Raji (cell line): ENCODE data around the gene TOR3A.

Experiments
- POLR2A ChIP-seq: IDR thresholded peaks from 2 replicates; pipeline ENCODE4 v1.6.1; 2011; ENCODE audit warnings: low read depth, low read length, control low read depth; ENCODE audit not compliant: insufficient read depth

TOR3A gene

GRCh38 chr1:179081687-179082332 is at the start of gene TOR3A:
TOR3A (plus strand) TSS chr1:179082070; CDS start chr1:179082129, 59 bp downstream.
- TF ChIP-seq POLR2A: peak; percentile 91

DNA sequence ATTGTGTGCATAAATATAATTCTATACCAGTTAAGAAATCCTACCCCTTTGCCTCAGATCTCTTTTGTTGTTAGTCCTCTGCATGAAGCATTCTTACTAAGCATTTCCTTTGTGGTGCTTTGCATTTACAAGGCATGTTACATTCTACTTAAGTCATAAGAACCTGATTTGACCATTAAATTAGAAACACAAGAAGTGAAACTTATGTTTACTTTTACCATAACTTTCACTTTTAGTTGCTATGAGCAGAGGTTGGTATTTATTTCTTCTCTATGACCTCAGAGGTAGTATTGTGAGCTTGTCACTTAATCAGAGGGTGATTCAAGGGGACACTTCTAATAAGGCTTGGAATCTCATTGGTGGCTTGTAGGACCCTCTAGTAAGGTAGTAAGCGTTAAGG is 47.1 kb upstream of the TOR3A start:
- peak; percentile 21; the same call in 1 of the 2 replicates for TF ChIP-seq POLR2A

GRCh38 chr1:179036844-179037465 is 44.9 kb upstream of the TOR3A start:
- TF ChIP-seq POLR2A: no peak

DNA sequence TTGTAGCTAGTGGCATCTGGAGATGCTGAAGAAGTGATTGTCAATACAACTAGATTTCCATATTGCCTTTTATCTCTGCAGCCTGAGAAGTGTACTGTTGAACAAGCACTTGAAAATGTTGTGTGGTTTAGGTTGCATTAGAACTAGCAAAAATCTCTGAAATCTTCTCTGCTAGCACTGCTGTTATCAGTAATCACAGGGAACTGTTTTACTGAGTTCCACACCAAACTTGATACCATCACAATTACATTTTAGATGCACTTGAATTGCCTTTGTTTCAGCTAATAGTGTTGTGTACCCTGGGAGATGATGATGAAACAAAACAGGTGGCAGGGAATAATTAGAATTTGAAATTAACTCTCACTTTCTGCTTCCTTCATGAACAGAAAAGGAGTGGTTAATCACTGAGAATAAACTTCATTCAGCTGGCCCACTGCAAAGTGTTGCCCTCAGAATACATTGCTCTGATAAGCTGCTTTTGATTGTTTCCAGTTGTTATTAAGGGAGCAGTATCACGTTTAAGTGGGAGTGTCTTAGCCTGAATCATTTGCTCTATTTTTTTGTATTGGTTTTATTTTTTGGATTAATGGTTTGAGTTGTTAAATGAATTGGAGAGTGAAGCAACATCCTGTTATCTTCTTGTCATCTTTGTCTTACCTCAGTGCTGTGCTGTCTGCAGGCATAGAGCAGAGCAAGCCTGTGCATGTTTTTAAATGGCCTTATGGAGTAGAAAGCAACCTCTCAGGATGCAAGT is 43.2 kb upstream of the TOR3A start:
- TF ChIP-seq POLR2A: no peak

- TF ChIP-seq POLR2A: no peak
Measured at GRCh38 chr1:179042087-179042486, 39.8 kb upstream of the TOR3A start.

DNA sequence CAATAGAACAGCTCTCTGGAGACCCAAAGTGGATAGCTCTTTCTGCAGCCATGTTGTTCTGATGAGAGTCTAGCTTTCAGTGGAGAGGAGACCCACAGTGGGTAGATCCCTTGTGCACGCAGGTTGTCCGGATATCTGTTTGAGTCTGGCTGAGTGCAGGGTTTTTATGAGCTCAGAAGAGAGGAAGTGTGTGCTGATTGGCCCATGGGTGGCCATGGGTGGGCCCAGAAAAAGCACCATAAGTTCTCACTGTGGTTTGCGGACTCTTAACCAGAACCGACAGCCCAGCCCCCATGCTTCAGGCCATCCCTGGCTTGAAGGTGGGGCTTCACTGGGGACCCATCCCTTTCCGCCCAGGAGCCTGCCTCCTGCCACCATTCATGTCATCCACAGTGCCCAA is 39.2 kb upstream of the TOR3A start:
- TF ChIP-seq POLR2A: no peak

DNA sequence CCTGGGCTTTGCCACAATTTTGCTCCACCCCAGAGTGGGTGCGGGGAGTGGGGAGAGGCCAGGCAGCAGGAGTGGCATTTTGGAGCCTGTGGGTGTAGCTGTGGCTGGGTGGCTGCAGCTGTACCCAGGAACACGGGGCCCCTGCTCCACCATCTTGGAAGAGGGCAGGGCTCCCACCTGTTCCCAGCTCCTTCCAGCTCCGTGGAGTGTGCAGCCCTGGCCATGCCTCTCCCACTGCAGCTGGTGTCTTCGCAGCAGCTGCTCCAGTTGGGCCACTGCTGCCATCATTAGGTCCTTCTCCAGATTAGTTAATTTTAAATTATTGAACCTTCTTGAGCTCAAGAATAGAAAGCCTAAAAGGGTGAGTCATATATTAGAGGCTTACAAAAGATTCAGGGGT is 38.6 kb upstream of the TOR3A start:
- no peak for TF ChIP-seq POLR2A

- no peak for TF ChIP-seq POLR2A
Measured at GRCh38 chr1:179043907-179044306, 38.0 kb upstream of the TOR3A start.

DNA sequence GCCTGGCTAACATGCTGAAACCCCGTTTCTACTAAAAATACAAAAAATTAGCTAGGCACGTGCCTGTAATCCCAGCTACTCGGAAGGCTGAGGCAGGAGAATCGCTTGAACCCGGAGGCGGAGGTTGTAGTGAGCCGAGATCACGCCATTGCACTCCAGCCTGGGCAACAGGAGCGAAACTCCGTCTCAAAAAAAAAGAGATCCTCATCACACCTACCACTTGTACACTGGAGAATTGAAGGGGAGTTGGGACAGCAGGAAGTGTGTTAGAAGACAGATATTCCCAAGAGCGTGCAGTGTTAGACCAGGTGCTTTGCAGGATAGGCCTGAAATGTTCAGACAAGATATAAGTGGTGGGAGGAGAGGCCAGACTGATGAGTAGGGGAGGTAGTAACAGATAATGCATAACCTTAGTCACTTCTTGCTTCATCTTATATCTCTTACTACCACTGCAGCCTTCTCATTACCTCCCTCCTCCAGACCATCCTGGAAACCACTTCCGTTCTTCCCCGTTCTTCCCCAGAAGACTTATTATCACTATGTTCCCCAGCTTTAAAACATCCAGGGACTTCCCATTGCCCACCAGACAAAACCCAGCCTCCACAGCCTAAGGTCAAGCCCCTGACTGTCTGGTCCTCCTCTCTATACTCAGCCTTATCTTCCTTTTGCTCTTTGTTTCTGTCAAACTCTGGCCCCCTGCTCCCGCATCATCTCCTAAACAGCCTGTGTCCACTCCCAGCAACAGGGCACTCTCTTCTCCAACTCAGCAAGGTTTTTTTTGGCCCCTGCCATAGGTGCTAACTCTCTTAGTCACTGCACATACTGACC is 34.8 kb upstream of the TOR3A start:
- TF ChIP-seq POLR2A: no peak

DNA sequence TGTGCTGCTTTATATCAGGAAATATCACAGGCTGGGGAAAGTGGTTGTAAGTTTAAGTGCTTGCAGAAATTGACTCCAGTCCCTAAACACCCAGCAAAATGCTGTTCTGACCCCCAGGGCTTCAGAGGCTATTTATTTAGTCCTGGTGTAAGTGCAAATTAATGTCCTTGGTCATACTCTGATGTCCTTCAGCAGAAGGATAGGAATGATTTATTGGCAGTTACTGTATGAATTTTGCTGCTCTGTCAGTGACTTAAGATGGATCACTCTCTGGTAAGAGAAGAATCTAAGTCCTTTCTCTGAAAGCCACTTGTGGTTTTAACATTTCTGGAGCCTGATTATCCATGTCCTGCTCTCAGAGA is 34.3 kb upstream of the TOR3A start:
- TF ChIP-seq POLR2A: no peak

- no peak for TF ChIP-seq POLR2A
Measured at GRCh38 chr1:179048339-179049124, 33.3 kb upstream of the TOR3A start.

DNA sequence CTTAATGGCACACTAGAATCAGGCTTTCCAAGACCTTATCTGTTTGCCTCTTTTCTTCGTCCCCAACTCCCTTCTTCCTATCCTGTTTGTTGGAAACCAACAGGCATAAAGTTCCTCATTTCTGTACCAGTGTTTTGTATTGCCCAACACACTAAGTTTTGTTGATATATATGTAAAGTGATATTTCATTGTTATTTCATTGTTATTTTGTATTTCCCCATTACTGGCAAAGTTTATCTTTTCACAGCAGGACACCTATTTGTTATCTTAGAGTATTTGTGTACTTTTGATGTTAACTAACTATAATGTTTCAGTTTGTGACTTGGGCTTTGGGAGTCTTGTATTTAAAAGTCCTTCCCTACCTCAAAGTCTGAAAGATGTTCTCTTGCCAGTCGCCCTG is 29.1 kb upstream of the TOR3A start:
- TF ChIP-seq POLR2A: no peak

GRCh38 chr1:179053486-179053885 is 28.4 kb upstream of the TOR3A start:
- TF ChIP-seq POLR2A: no peak

GRCh38 chr1:179055937-179056336 is 25.9 kb upstream of the TOR3A start:
- TF ChIP-seq POLR2A: no peak
